NOMO-1 treated with DMSO at 0.1 percent for 48 hours (cell line): Measurements from ENCODE around the gene CTBP1.

Experiments
- DNase-seq: peaks from one replicate; lab custom pipeline; 2025; ENCODE audit not compliant: unreplicated experiment; lab: John Stamatoyannopoulos, UW

The CTBP1 gene

GRCh38 chr4:1164444-1164843 lies 84.5 kb downstream of the CTBP1 start:
- DNase-seq = no peak

- no peak for DNase-seq
Observed at GRCh38 chr4:1164040-1164439, 84.9 kb downstream of the CTBP1 start.
